IMR-90 (cell line): Measurements from ENCODE around the gene TAAR9. TPM values are rescaled to one million over a fixed set of nuclear protein-coding genes. Genes with fewer than 3 reads are reported as not detected.

Experiments used
- ATAC-seq: fragments of 200-7000 bp; cut with Tn5 transposase; 2 replicates; pipeline ENCODE4 v1.9.1; 2020; ENCODE audit warnings: low read depth, mild to moderate bottlenecking, moderate library complexity
- BruUV-seq: library from RNA; stranded (reverse); fragments of 400-500 nt; replicated peaks from 2 replicates; lab custom pipeline; 2021; lab: Mats Ljungman, UMichigan
- CTCF ChIA-PET: fragments of 300-600 bp; formaldehyde crosslinking; extraction: SDS; loops from one replicate; lab custom pipeline; 2021; ENCODE audit warnings: antibody characterized with exemption; lab: Yijun Ruan, JAX
- POLR2A ChIA-PET: fragments of 300-600 bp; sonication (Branson Sonifier 250); formaldehyde crosslinking; loops from one replicate; lab custom pipeline; 2022; ENCODE audit warnings: antibody characterized with exemption; ENCODE audit not compliant: unreplicated experiment; lab: Charles Lee
- DNase-seq: peaks from one replicate; pipeline ENCODE4 v3.0.0; 2013
- H2AFZ ChIP-seq: replicated peaks from 2 replicates; pipeline ENCODE3; 2013; ENCODE audit warnings: low read length, mild to moderate bottlenecking; ENCODE audit not compliant: poor library complexity
- H2AK5ac ChIP-seq: 2 replicates; pipeline ENCODE4 v1.6.1; 2013; ENCODE audit warnings: low read depth, low read length, inconsistent platforms
- H2AK9ac ChIP-seq: replicated peaks from 2 replicates; pipeline ENCODE3; 2013; ENCODE audit warnings: mild to moderate bottlenecking, low read depth, low read length, moderate library complexity; ENCODE audit not compliant: poor library complexity
- H2BK120ac ChIP-seq: 2 replicates; pipeline ENCODE4 v1.6.1; 2013; ENCODE audit warnings: low read depth, low read length, inconsistent platforms
- H2BK15ac ChIP-seq: 3 replicates; pipeline ENCODE4 v1.6.1; 2013; ENCODE audit warnings: low read depth, low read length, inconsistent platforms
- H2BK20ac ChIP-seq: 2 replicates; pipeline ENCODE4 v1.6.1; 2013; ENCODE audit warnings: low read depth, mild to moderate bottlenecking, inconsistent platforms, low read length, moderate library complexity
- H2BK5ac ChIP-seq: 2 replicates; pipeline ENCODE4 v1.6.1; 2013; ENCODE audit warnings: mild to moderate bottlenecking, low read depth, low read length, inconsistent platforms; ENCODE audit not compliant: poor library complexity, severe bottlenecking
- H3K14ac ChIP-seq: replicated peaks from 2 replicates; pipeline ENCODE4 v1.6.1; 2013; ENCODE audit warnings: low read depth, low read length, inconsistent platforms
- H3K18ac ChIP-seq: 2 replicates; pipeline ENCODE4 v1.6.1; 2013; ENCODE audit warnings: low read depth, low read length, control low read depth
- H3K23ac ChIP-seq: 2 replicates; pipeline ENCODE4 v1.6.1; 2013; ENCODE audit warnings: low read depth, low read length, inconsistent platforms
- H3K27ac ChIP-seq: 2 replicates; pipeline ENCODE4 v1.5.1; 2013; ENCODE audit warnings: mild to moderate bottlenecking, control low read depth, low read length; ENCODE audit not compliant: insufficient read depth
- H3K27me3 ChIP-seq: 2 replicates; pipeline ENCODE4 v1.6.1; 2013; ENCODE audit warnings: low read length; ENCODE audit not compliant: control insufficient read depth, insufficient read depth
- H3K36me3 ChIP-seq: 2 replicates; pipeline ENCODE4 v1.6.1; 2013; ENCODE audit warnings: low read length, mixed read lengths; ENCODE audit not compliant: control insufficient read depth, insufficient read depth
- H3K4ac ChIP-seq: 2 replicates; pipeline ENCODE4 v1.6.1; 2013; ENCODE audit warnings: low read depth, low read length, inconsistent platforms
- H3K4me1 ChIP-seq: 2 replicates; pipeline ENCODE4 v1.6.1; 2013; ENCODE audit warnings: low read length, mixed read lengths; ENCODE audit not compliant: control insufficient read depth, insufficient read depth
- H3K4me2 ChIP-seq: 2 replicates; pipeline ENCODE4 v1.6.1; 2013; ENCODE audit warnings: low read depth, mild to moderate bottlenecking, control low read depth, low read length, moderate library complexity
- H3K4me3 ChIP-seq: 2 replicates; pipeline ENCODE4 v1.5.1; 2013; ENCODE audit warnings: low read depth, mild to moderate bottlenecking, control low read depth, low read length, moderate library complexity; ENCODE audit not compliant: insufficient read depth
- H3K56ac ChIP-seq: 2 replicates; pipeline ENCODE4 v1.6.1; 2013; ENCODE audit warnings: low read length, inconsistent platforms; ENCODE audit not compliant: insufficient read depth; ENCODE audit errors: extremely low read depth
- H3K79me1 ChIP-seq, 2 experiments: 2 replicates each; pipeline ENCODE4 v1.6.1; 2013; ENCODE audit warnings: low read length in 2 of 2, inconsistent platforms in 1 of 2, low read depth in 1 of 2
- H3K9ac ChIP-seq: 2 replicates; pipeline ENCODE4 v1.6.1; 2013; ENCODE audit warnings: low read depth, low read length, control low read depth
- H3K9me1 ChIP-seq: 2 replicates; pipeline ENCODE4 v1.6.1; 2013; ENCODE audit warnings: low read length, inconsistent platforms; ENCODE audit not compliant: insufficient read depth
- H3K9me3 ChIP-seq: 2 replicates; pipeline ENCODE4 v1.6.1; 2013; ENCODE audit warnings: low read length; ENCODE audit not compliant: control insufficient read depth, insufficient read depth
- H4K20me1 ChIP-seq: 2 replicates; pipeline ENCODE4 v1.6.1; 2013; ENCODE audit warnings: low read length, inconsistent platforms; ENCODE audit not compliant: insufficient read depth
- H4K5ac ChIP-seq: 2 replicates; pipeline ENCODE4 v1.6.1; 2013; ENCODE audit warnings: mild to moderate bottlenecking, low read depth, low read length, control low read depth
- H4K8ac ChIP-seq, 2 experiments: 2 replicates each; pipeline ENCODE4 v1.6.1; 2013; ENCODE audit warnings: low read depth in 2 of 2, low read length in 2 of 2, control low read depth in 1 of 2, inconsistent platforms in 1 of 2
- H4K91ac ChIP-seq: 2 replicates; pipeline ENCODE4 v1.6.1; 2013; ENCODE audit warnings: low read depth, low read length, inconsistent platforms; ENCODE audit not compliant: insufficient read depth
- BHLHE40 ChIP-seq: fragments of 150-350 bp; IDR thresholded peaks from 2 replicates; pipeline ENCODE4 v1.6.1; 2016; ENCODE audit warnings: mild to moderate bottlenecking, low read depth, low read length
- ELK1 ChIP-seq: fragments of 150-350 bp; IDR thresholded peaks from 2 replicates; pipeline ENCODE4 v1.6.1; 2016; ENCODE audit warnings: low read depth, mild to moderate bottlenecking, low read length, moderate library complexity, borderline replicate concordance
- WGBS, 2 experiments: methylation state at CpG; one replicate each; pipeline versions ENCODE4 v1.1.5 to v1.1.7; 2013; ENCODE audit warnings: missing lambda C conversion rate in 2 of 2; ENCODE audit not compliant: insufficient read length in 1 of 2; ENCODE audit errors: extremely low coverage in 2 of 2; 5-methylcytosine and 5-hydroxymethylcytosine counted together
- dilution Hi-C: fragments of 300-500 bp; cut with HindIII; formaldehyde crosslinking; loops from one replicate; pipeline ENCODE4 v1.14.3; 2018; ENCODE audit warnings: low sequenced_read_pairs; ENCODE audit not compliant: unreplicated experiment
- in situ Hi-C: fragments of 300-500 bp; cut with MboI; formaldehyde crosslinking; loops from 3 replicates; pipeline ENCODE4 v1.14.3; 2019; ENCODE audit warnings: low sequenced_read_pairs, inconsistent platforms, mixed read lengths
- intact Hi-C: fragments of 100-400 bp; cut with micrococcal nuclease; formaldehyde crosslinking; loops from 2 replicates; pipeline ENCODE4 v1.10.0; 2022
- polyA plus RNA-seq, 3 experiments: library from polyadenylated mRNA; depleted of rRNA; stranded (reverse); fragments of >200 nt; gene quantifications; 2 replicates each; pipeline ENCODE4 v1.2.3, GENCODE V29; 2012; ENCODE audit warnings: low replicate concordance in 1 of 3
- total RNA-seq: library from RNA; depleted of rRNA; stranded (reverse); fragments of >200 nt; gene quantifications from 2 replicates; pipeline ENCODE4 v1.2.3, GENCODE V29; 2012

The TAAR9 gene
- total and polyA plus RNA-seq, 2 of the 4 experiments (the other 2 are of a cell fraction): not detected

DNA sequence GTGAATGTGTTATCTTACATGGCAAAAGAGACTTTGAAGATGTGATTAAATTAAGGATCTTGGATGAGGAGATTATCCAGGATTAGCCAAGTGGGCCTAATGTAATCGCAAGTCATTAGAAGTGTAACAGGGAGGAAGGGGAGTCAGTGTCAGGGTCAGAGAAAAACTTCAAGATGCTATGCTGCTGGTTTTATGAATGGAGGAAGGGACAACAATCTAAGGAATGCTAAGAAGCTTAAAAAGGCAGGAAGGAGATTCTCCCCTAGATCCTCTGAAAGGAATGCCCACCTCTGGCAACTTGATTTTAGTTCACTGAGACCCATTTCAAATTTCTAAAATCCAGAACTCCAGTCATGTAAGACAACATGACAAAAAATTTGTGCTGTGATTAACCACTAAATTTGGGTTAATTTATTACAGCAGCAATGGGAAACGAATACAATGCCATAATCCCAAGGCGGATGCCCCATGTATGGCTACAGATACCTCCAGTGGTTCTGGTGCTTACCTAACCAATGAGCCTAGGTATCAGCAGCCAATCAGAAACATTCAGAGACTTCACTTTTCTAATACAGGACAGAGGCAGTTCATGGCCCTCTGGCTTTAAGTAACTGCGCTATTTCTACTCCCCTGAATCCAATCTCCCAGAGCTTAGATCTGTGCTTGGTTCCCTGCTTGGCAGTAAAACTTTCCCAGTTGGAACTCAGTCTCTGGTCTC, 10.8 kb downstream of the TAAR9 start:
- BruUV-seq: no TSS peak
- Histone ChIP-seq H3K27me3 (peaks cover 50% of the 10 kb centered on the region), H4K20me1 (no peaks in the 10 kb centered on the region), H3K79me1 (no peaks in the 10 kb centered on the region), H3K4ac (no peak overlapping the region), H3K9ac (no peak overlapping the region), H3K4me1 (no peaks in the 10 kb centered on the region), H2BK15ac (no peak overlapping the region), H4K91ac (no peak overlapping the region), H3K4me2 (no peak overlapping the region), H3K4me3 (no peak overlapping the region), H3K18ac (no peak overlapping the region), H3K56ac (no peak overlapping the region), H3K36me3 (no peaks in the 10 kb centered on the region), H2AK5ac (no peak overlapping the region), H2BK120ac (no peak overlapping the region), H2BK20ac (no peak overlapping the region), H3K27ac (no peak overlapping the region), H4K8ac (no peak overlapping the region), H3K23ac (no peak overlapping the region), H2AFZ (no peak overlapping the region), H3K14ac (no peak overlapping the region), H4K5ac (no peak overlapping the region), H2BK5ac (no peak overlapping the region), H3K9me1 (peaks cover 6% of the 10 kb centered on the region; the same call in 1 of the 2 replicates), H3K9me3 (no peaks in the 10 kb centered on the region), H2AK9ac (no peak overlapping the region)
- in situ Hi-C loops (no loop called here), intact Hi-C loops (no loop called here), dilution Hi-C loops (no loop called here)
- TF ChIP-seq ELK1 (no peak), BHLHE40 (no peak)
- POLR2A ChIA-PET: no interaction called here
- ATAC-seq: no peak
- 90% methylated on average over 4 of the region's 4 CpGs; no CpG with 5 or more reads in 1 of the 2 experiments for WGBS, 2 experiments
- CTCF ChIA-PET: no interaction called here
- no peak for DNase-seq
